Tongue (tissue), 3 donors: Measurements from ENCODE around the gene ZBTB9. TPM values are rescaled to one million over a fixed set of nuclear protein-coding genes. Genes with fewer than 3 reads are reported as not detected.
"Not testable (repeated sequence)": the region's sequence is repeated elsewhere in the genome, so short reads cannot be mapped to it uniquely, and the experiment has no call there.

ENCODE experiments used
- DNase-seq: peaks from one replicate; pipeline ENCODE4 v3.0.0-alpha.2; 2015
- small RNA-seq: library from RNA; depleted of rRNA; stranded (forward); fragments of <200 nt; gene quantifications from one replicate; pipeline ENCODE3, GENCODE V24; 2014; ENCODE audit warnings: low replicate concordance
- total RNA-seq: library from RNA; depleted of rRNA; stranded (reverse); fragments of >200 nt; gene quantifications from one replicate; pipeline ENCODE4 v1.2.3, GENCODE V29; 2014

The ZBTB9 gene
- total RNA-seq, 1 donor from 2014 or later: 5.4 TPM

GRCh38 chr6:33467091-33467490 is 12.7 kb downstream of the ZBTB9 start:
- no peak for DNase-seq

- no peak for DNase-seq
Observed at GRCh38 chr6:33469661-33470060, 15.3 kb downstream of the ZBTB9 start.

GRCh38 chr6:33477864-33478263 is 23.5 kb downstream of the ZBTB9 start:
- DNase-seq: no peak

GRCh38 chr6:33481192-33481591 is 26.8 kb downstream of the ZBTB9 start:
- DNase-seq: no peak

- DNase-seq: not testable (repeated sequence)
Observed at GRCh38 chr6:33482620-33483019, 28.2 kb downstream of the ZBTB9 start.

GRCh38 chr6:33483678-33484077 is 29.3 kb downstream of the ZBTB9 start:
- no peak for DNase-seq

- DNase-seq: not testable (repeated sequence)
Observed at GRCh38 chr6:33484673-33485262, 30.4 kb downstream of the ZBTB9 start.

GRCh38 chr6:33485680-33486079 is 31.3 kb downstream of the ZBTB9 start:
- DNase-seq: not testable (repeated sequence)

- no peak for DNase-seq
Observed at GRCh38 chr6:33488339-33488738, 34.0 kb downstream of the ZBTB9 start.

- DNase-seq: no peak
Observed at GRCh38 chr6:33490198-33490597, 35.8 kb downstream of the ZBTB9 start.

GRCh38 chr6:33490621-33491020 is 36.2 kb downstream of the ZBTB9 start:
- no peak for DNase-seq

- DNase-seq: no peak
Observed at GRCh38 chr6:33492093-33492492, 37.7 kb downstream of the ZBTB9 start.

- DNase-seq: no peak
Observed at GRCh38 chr6:33497157-33497556, 42.8 kb downstream of the ZBTB9 start.

- DNase-seq: no peak
Observed at GRCh38 chr6:33502486-33502885, 48.1 kb downstream of the ZBTB9 start.

GRCh38 chr6:33504486-33504885 is 50.1 kb downstream of the ZBTB9 start:
- no peak for DNase-seq

- DNase-seq: no peak
Observed at GRCh38 chr6:33505548-33506370, 51.4 kb downstream of the ZBTB9 start.

Small RNAs within 50 kb of the gene (small RNA-seq; reads per million reads assigned to genes)
- gene ZBTB9: not detected

Other genes with a start within 250 kb of the ZBTB9 start
- 24.7 TPM for gene HSD17B8, start 249.9 kb upstream of the ZBTB9 start, total RNA-seq
- 22.5 TPM for gene RING1, start 246.1 kb upstream of the ZBTB9 start, total RNA-seq
- 35.7 TPM for gene VPS52, start 182.7 kb upstream of the ZBTB9 start, total RNA-seq
- gene RPS18, start 182.5 kb upstream of the ZBTB9 start, total RNA-seq: 2,268 TPM
- 4.6 TPM for gene B3GALT4, start 177.5 kb upstream of the ZBTB9 start, total RNA-seq
- gene WDR46, start 165.3 kb upstream of the ZBTB9 start, total RNA-seq: 52.9 TPM
- 14.9 TPM for gene PFDN6, start 165.0 kb upstream of the ZBTB9 start, total RNA-seq
- 51.9 TPM for gene RGL2, start 155.6 kb upstream of the ZBTB9 start, total RNA-seq
- 48.3 TPM for gene TAPBP, start 140.5 kb upstream of the ZBTB9 start, total RNA-seq
- gene ZBTB22, start 136.8 kb upstream of the ZBTB9 start, total RNA-seq: 15.0 TPM
- gene DAXX, start 131.6 kb upstream of the ZBTB9 start, total RNA-seq: 20.6 TPM
- gene KIFC1, start 62.8 kb upstream of the ZBTB9 start, total RNA-seq: 12.2 TPM
- gene PHF1, start 43.6 kb upstream of the ZBTB9 start, total RNA-seq: 19.5 TPM
- gene CUTA, start 36.5 kb upstream of the ZBTB9 start, total RNA-seq: 58.4 TPM
- 6.2 TPM for gene SYNGAP1, start 34.5 kb upstream of the ZBTB9 start, total RNA-seq
- 15.7 TPM for gene BAK1, start 125.7 kb downstream of the ZBTB9 start, total RNA-seq
- gene ITPR3, start 166.7 kb downstream of the ZBTB9 start, total RNA-seq: 21.6 TPM